Measurements from ENCODE around the gene CLHC1.

- no peak for TF ChIP-seq CTCF (IDR thresholded peaks at IDR 0.05)
- no peak for TF ChIP-seq POLR2A (IDR thresholded peaks at IDR 0.05)
- no peak for TF ChIP-seq EP300 (IDR thresholded peaks at IDR 0.05)
Observed at GRCh38 chr2:55235724-55236538, 3.8 kb upstream of the CLHC1 start.

Data from ovary (tissue), 3 donors.